H1 (cell line): Measurements from ENCODE around the gene MTR. TPM values are rescaled to one million over a fixed set of nuclear protein-coding genes. Genes with fewer than 3 reads are reported as not detected.

ENCODE experiments used
- CTCF ChIA-PET: fragments of 300-600 bp; sonication (Branson Sonifier 250); formaldehyde crosslinking; loops from one replicate; lab custom pipeline; 2021; ENCODE audit not compliant: partially characterized antibody; lab: Charles Lee
- POLR2A ChIA-PET: fragments of 300-600 bp; sonication (Branson Sonifier 250); formaldehyde crosslinking; loops from one replicate; lab custom pipeline; 2021; ENCODE audit warnings: inconsistent platforms; ENCODE audit not compliant: partially characterized antibody; lab: Charles Lee
- DNase-seq, 2 experiments: peaks; one replicate each; pipeline versions ENCODE4 v3.0.0 to v3.0.0-alpha.2; 2010 to 2022; ENCODE audit warnings: low spot score in 2 of 2, low read depth in 1 of 2, mixed read lengths in 1 of 2
- FAIRE-seq: peaks from 2 replicates; lab custom pipeline; 2011; peaks lifted over from hg19 to GRCh38; lab: Jason Lieb, UNC
- H2AFZ ChIP-seq: 2 replicates; pipeline ENCODE4 v1.8.1; 2012; ENCODE audit warnings: low read length, inconsistent platforms
- H2AK5ac ChIP-seq: 2 replicates; pipeline ENCODE4 v1.6.1; 2013; ENCODE audit warnings: low read depth, low read length
- H2BK120ac ChIP-seq: replicated peaks from 2 replicates; pipeline ENCODE3; 2013; ENCODE audit warnings: low read depth, low read length, inconsistent platforms
- H2BK12ac ChIP-seq: 2 replicates; pipeline ENCODE4 v1.6.1; 2013; ENCODE audit warnings: low read depth, low read length
- H2BK15ac ChIP-seq: 2 replicates; pipeline ENCODE4 v1.6.1; 2013; ENCODE audit warnings: low read length
- H2BK20ac ChIP-seq: 2 replicates; pipeline ENCODE4 v1.6.1; 2013; ENCODE audit warnings: low read length
- H2BK5ac ChIP-seq: 2 replicates; pipeline ENCODE4 v1.6.1; 2013; ENCODE audit warnings: low read depth, low read length
- H3K14ac ChIP-seq: 2 replicates; pipeline ENCODE4 v1.6.1; 2013; ENCODE audit warnings: inconsistent platforms; ENCODE audit not compliant: insufficient read length
- H3K18ac ChIP-seq: 2 replicates; pipeline ENCODE4 v1.6.1; 2013; ENCODE audit warnings: low read length; ENCODE audit errors: extremely low read depth
- H3K23ac ChIP-seq: 2 replicates; pipeline ENCODE4 v1.6.1; 2013; ENCODE audit warnings: inconsistent platforms; ENCODE audit not compliant: insufficient read length
- H3K23me2 ChIP-seq: 2 replicates; pipeline ENCODE4 v1.6.1; 2013; ENCODE audit warnings: low read depth, low read length
- H3K27ac ChIP-seq: 2 replicates; pipeline ENCODE4 v1.6.1; 2011; ENCODE audit warnings: low read depth, low read length, inconsistent platforms
- H3K27me3 ChIP-seq, 4 experiments: replicated peaks in 1 of 4; 1 replicate in 1 of 4; 2 replicates in 3 of 4; pipeline versions ENCODE4 v1.6.1 to v1.8.1; 2011 to 2013; ENCODE audit warnings: low read length in 3 of 4, mild to moderate bottlenecking in 3 of 4, inconsistent platforms in 2 of 4, mixed read lengths in 2 of 4, moderate library complexity in 1 of 4; ENCODE audit not compliant: control insufficient read depth in 3 of 4, insufficient read depth in 3 of 4; ENCODE audit errors: extremely low read depth in 1 of 4
- H3K36me3 ChIP-seq, 4 experiments: 2 replicates each; pipeline versions ENCODE4 v1.6.1 to v1.8.1; 2011 to 2013; ENCODE audit warnings: mild to moderate bottlenecking in 4 of 4, low read length in 3 of 4, moderate library complexity in 2 of 4, control low read depth in 1 of 4, inconsistent platforms in 1 of 4; ENCODE audit not compliant: insufficient read depth in 4 of 4, control insufficient read depth in 2 of 4
- H3K4ac ChIP-seq: replicated peaks from 2 replicates; pipeline ENCODE3; 2013; ENCODE audit warnings: low read length, low read depth, mixed read lengths, inconsistent platforms; ENCODE audit not compliant: insufficient read length
- H3K4me1 ChIP-seq, 4 experiments: replicated peaks in 1 of 4; 1 replicate in 1 of 4; 2 replicates in 3 of 4; pipeline versions ENCODE4 v1.6.1 to v1.8.1; 2011 to 2013; ENCODE audit warnings: low read length in 3 of 4, inconsistent platforms in 2 of 4, mixed read lengths in 1 of 4; ENCODE audit not compliant: insufficient read depth in 4 of 4, control insufficient read depth in 3 of 4
- H3K4me2 ChIP-seq, 2 experiments: 2 replicates each; pipeline versions ENCODE4 v1.6.1 to v1.8.1; 2011 to 2013; ENCODE audit warnings: low read depth in 2 of 2, low read length in 2 of 2, control low read depth in 1 of 2, inconsistent platforms in 1 of 2, mild to moderate bottlenecking in 1 of 2; ENCODE audit not compliant: insufficient read depth in 1 of 2
- H3K4me3 ChIP-seq, 4 experiments: fragments of 200-600, 300-600 bp in 1 of 4; sonication (generic), shearing (Covaris generic), sonication (Bioruptor Twin) in 1 of 4; 2 replicates each; pipeline versions ENCODE4 v1.5.1 to v1.8.1; 2011 to 2016; ENCODE audit warnings: low read length in 4 of 4, low read depth in 3 of 4, control low read depth in 2 of 4, inconsistent platforms in 2 of 4, mild to moderate bottlenecking in 2 of 4, mixed read lengths in 1 of 4, moderate library complexity in 1 of 4; ENCODE audit not compliant: insufficient read depth in 2 of 4; ENCODE audit errors: extremely low read depth in 1 of 4
- H3K56ac ChIP-seq: replicated peaks from 2 replicates; pipeline ENCODE3; 2013; ENCODE audit warnings: low read depth, mild to moderate bottlenecking, mixed read lengths, low read length, inconsistent platforms; ENCODE audit not compliant: insufficient read length
- H3K79me1 ChIP-seq: 2 replicates; pipeline ENCODE4 v1.6.1; 2013; ENCODE audit warnings: low read depth, low read length, control low read depth
- H3K79me2 ChIP-seq, 2 experiments: 2 replicates each; pipeline versions ENCODE4 v1.6.1 to v1.8.1; 2012 to 2013; ENCODE audit warnings: low read length in 2 of 2, mild to moderate bottlenecking in 2 of 2, inconsistent platforms in 1 of 2; ENCODE audit not compliant: insufficient read depth in 2 of 2, control insufficient read depth in 1 of 2
- H3K9ac ChIP-seq, 4 experiments: replicated peaks in 1 of 4; 1 replicate in 1 of 4; 2 replicates in 3 of 4; pipeline versions ENCODE4 v1.6.1 to v1.8.1; 2011 to 2013; ENCODE audit warnings: low read depth in 3 of 4, low read length in 3 of 4, control low read depth in 2 of 4, mild to moderate bottlenecking in 2 of 4, moderate library complexity in 2 of 4, inconsistent platforms in 1 of 4; ENCODE audit errors: extremely low read depth in 1 of 4
- H3K9me3 ChIP-seq, 2 experiments: 2 replicates each; pipeline versions ENCODE4 v1.6.1 to v1.8.1; 2012 to 2013; ENCODE audit warnings: mild to moderate bottlenecking in 2 of 2, moderate library complexity in 2 of 2, control low read depth in 1 of 2, inconsistent platforms in 1 of 2, low read depth in 1 of 2, low read length in 1 of 2, mixed read lengths in 1 of 2; ENCODE audit not compliant: insufficient read depth in 2 of 2
- H4K20me1 ChIP-seq, 2 experiments: replicated peaks in 1 of 2; 2 replicates each; pipeline versions ENCODE3 to v1.8.1; 2011 to 2013; ENCODE audit warnings: inconsistent platforms in 2 of 2, low read length in 2 of 2, mild to moderate bottlenecking in 1 of 2; ENCODE audit not compliant: insufficient read depth in 2 of 2, control insufficient read depth in 1 of 2
- H4K5ac ChIP-seq: 2 replicates; pipeline ENCODE4 v1.6.1; 2013; ENCODE audit warnings: low read length, low read depth, mixed read lengths, inconsistent platforms; ENCODE audit not compliant: insufficient read length
- H4K8ac ChIP-seq: 2 replicates; pipeline ENCODE4 v1.8.0; 2013; ENCODE audit warnings: mild to moderate bottlenecking, moderate library complexity, low read length, inconsistent platforms; ENCODE audit not compliant: insufficient read depth; ENCODE audit errors: extremely low read depth
- H4K91ac ChIP-seq: replicated peaks from 2 replicates; pipeline ENCODE3; 2013; ENCODE audit warnings: low read length, mixed read lengths, inconsistent platforms; ENCODE audit not compliant: insufficient read length
- ATF3 ChIP-seq: IDR thresholded peaks from 2 replicates; pipeline ENCODE4 v1.6.1; 2011; ENCODE audit warnings: low read depth, mild to moderate bottlenecking, low read length; ENCODE audit not compliant: insufficient read depth
- KDM1A ChIP-seq: fragments of 200-600, 300-600 bp; sonication (generic); IDR thresholded peaks from 2 replicates; pipeline ENCODE4 v1.7.1; 2016; ENCODE audit warnings: mild to moderate bottlenecking, low read length, borderline replicate concordance
- KDM4A ChIP-seq: IDR thresholded peaks from one replicate; pipeline ENCODE4 v1.7.1; 2012; ENCODE audit warnings: low read depth, mild to moderate bottlenecking, moderate library complexity, low read length, inconsistent platforms; ENCODE audit not compliant: severe bottlenecking
- PHF8 ChIP-seq: fragments of 200-600 bp; sonication (generic); conservative IDR thresholded peaks from 2 replicates; pipeline ENCODE4 v1.7.1; 2012; ENCODE audit warnings: low read depth, mild to moderate bottlenecking, inconsistent platforms, low read length, moderate library complexity
- RXRA ChIP-seq: IDR thresholded peaks from 2 replicates; pipeline ENCODE4 v1.6.1; 2011; ENCODE audit warnings: low read depth, mild to moderate bottlenecking, low read length, moderate library complexity; ENCODE audit not compliant: insufficient read depth
- SP1 ChIP-seq: IDR thresholded peaks from 2 replicates; pipeline ENCODE4 v1.6.1; 2011; ENCODE audit warnings: low read depth, low read length
- SP2 ChIP-seq: IDR thresholded peaks from 2 replicates; pipeline ENCODE4 v1.6.1; 2012; ENCODE audit warnings: mild to moderate bottlenecking, low read length, inconsistent platforms
- WGBS, 2 experiments: shearing (Covaris generic) in 1 of 2; methylation state at CpG; one replicate each; pipeline versions ENCODE4 v1.1.6 to v1.1.7; 2013 to 2015; ENCODE audit warnings: low lambda C conversion rate in 2 of 2, mixed read lengths in 2 of 2, inconsistent platforms in 1 of 2, low coverage in 1 of 2, missing lambda C conversion rate in 1 of 2; ENCODE audit not compliant: insufficient replicate concordance in 2 of 2, insufficient coverage in 1 of 2, insufficient read length in 1 of 2; ENCODE audit errors: extremely low coverage in 1 of 2, missing lambda C conversion rate in 1 of 2; 5-methylcytosine and 5-hydroxymethylcytosine counted together
- polyA plus RNA-seq, 7 experiments: library from polyadenylated mRNA; depleted of rRNA in 3 of 7; stranded (reverse) in 5 of 7; unstranded in 2 of 7; fragments of >200 nt in 5 of 7; fragments of 200-250 nt in 2 of 7; gene quantifications; 1 replicate in 5 of 7; 2 replicates in 1 of 7; 4 replicates in 1 of 7; pipeline versions ENCODE4 v1.2.1 to v1.2.3, GENCODE V29; 2011 to 2013; ENCODE audit warnings: missing spikeins in 2 of 7, mixed read lengths in 2 of 7
- total RNA-seq: library from RNA; stranded (reverse); fragmentation: NEBNext Ultra II Directional; extraction: Animal tissue kit (Norgen Biotek cat#: 25700); gene quantifications from 2 replicates; pipeline ENCODE4 v1.2.1, GENCODE V29; 2021

The MTR gene
- total and polyA plus RNA-seq, 2 of the 8 experiments (the other 6 are each of a cell fraction or from before 2014, with no cell fraction given) = 4.8 to 27.4 TPM

DNA sequence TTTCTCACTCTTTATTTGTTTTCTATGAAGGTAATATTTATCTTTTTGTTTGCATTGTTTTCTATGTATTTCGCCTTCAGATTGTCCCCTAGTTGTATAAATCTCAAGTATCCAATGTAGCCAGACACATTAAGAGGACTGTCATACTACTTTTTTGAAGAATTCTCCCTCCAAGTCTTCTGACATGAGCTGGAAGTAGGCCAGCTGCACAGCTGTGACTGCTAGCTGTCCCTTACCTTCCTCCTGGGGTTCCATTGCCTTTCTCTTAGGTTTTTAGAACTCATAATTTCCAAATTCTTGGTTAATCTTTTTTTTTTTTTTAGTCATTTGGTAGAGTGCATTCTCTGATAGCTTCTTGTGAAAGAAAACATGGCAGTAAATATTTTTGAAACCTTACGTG is 46.2 kb downstream of the MTR start:
- no peak for FAIRE-seq
- DNase-seq = no peak
- Histone ChIP-seq H4K20me1 (peaks cover 0 to 2% of the 10 kb centered on the region in 2 experiments), H3K4me2 (no peak overlapping the region), H2BK5ac (no peak overlapping the region), H3K18ac (no peak overlapping the region), H3K4me1 (no peaks in the 10 kb centered on the region), H4K8ac (no peak overlapping the region), H3K9me3 (no peaks in the 10 kb centered on the region), H2AK5ac (no peak overlapping the region), H2BK120ac (no peak overlapping the region), H3K79me1 (no peaks in the 10 kb centered on the region; the same call in 1 of the 2 replicates), H2BK15ac (no peak overlapping the region), H4K91ac (no peak overlapping the region), H3K27ac (no peak overlapping the region), H3K56ac (no peak overlapping the region), H3K9ac (no peak overlapping the region), H3K4ac (no peak overlapping the region), H2AFZ (no peak overlapping the region), H2BK12ac (no peak overlapping the region), H3K36me3 (peaks cover 0 to 19% (median 12%) of the 10 kb centered on the region in 4 experiments; a peak in 6 of 8 replicates), H3K27me3 (no peaks in the 10 kb centered on the region), H4K5ac (no peak overlapping the region), H2BK20ac (no peak overlapping the region), H3K79me2 (no peaks in the 10 kb centered on the region), H3K14ac (no peak overlapping the region), H3K4me3 (no peak overlapping the region), H3K23ac (no peak overlapping the region), H3K23me2 (no peaks in the 10 kb centered on the region; the same call in 1 of the 2 replicates)
- TF ChIP-seq SP1 = no peak
- TF ChIP-seq ATF3 = no peak
- TF ChIP-seq KDM4A = no peak
- no peak for TF ChIP-seq PHF8
- TF ChIP-seq RXRA = no peak
- no peak for TF ChIP-seq KDM1A
- TF ChIP-seq SP2 = no peak
- WGBS, 2 experiments = 96% methylated on average over 2 of the region's 2 CpGs; no CpG with 5 or more reads in 1 of the 2 experiments
- POLR2A ChIA-PET = no interaction called here
- CTCF ChIA-PET = interaction anchor here (0.6 to 1.7 kb wide), 2 partner anchors 10 to 92 kb away, joined by 3 to 4 read pairs; no protein-coding TSS in a partner anchor
